SK-MEL-5 (cell line): ENCODE results near the gene SPATS2L. TPM values are rescaled to one million over a fixed set of nuclear protein-coding genes. Genes with fewer than 3 reads are reported as not detected.

Experiments
- DNase-seq: peaks from one replicate; pipeline ENCODE4 v3.0.0-alpha.2; 2016; ENCODE audit warnings: low read depth, low spot score
- in situ Hi-C: cut with HindIII; loops from 2 replicates; pipeline ENCODE4 v1.10.0; 2016; ENCODE audit warnings: low sequenced_read_pairs, high pct_unique_total_duplicates, low pct_unique_long_range_greater_than_20kb
- total RNA-seq: library from RNA; depleted of rRNA; stranded (reverse); fragments of >200 nt; shearing (Covaris generic); gene quantifications from 2 replicates; pipeline ENCODE4 v1.2.3, GENCODE V29; 2014

The SPATS2L gene
- total RNA-seq, 1 experiment from 2014 or later: 31.8 TPM

- in situ Hi-C loops: no loop called here
- DNase-seq: peak; percentile 8
These were observed 105.3 kb downstream of the SPATS2L start for GRCh38 chr2:200411831-200412230.

GRCh38 chr2:200414367-200414766 is 107.9 kb downstream of the SPATS2L start:
- no peak for DNase-seq
- in situ Hi-C loops: no loop called here

GRCh38 chr2:200415455-200415854 is 109.0 kb downstream of the SPATS2L start:
- no peak for DNase-seq
- in situ Hi-C loops: no loop called here

GRCh38 chr2:200416878-200417277 is 110.4 kb downstream of the SPATS2L start:
- no peak for DNase-seq
- in situ Hi-C loops: no loop called here

GRCh38 chr2:200417366-200417765 is 110.9 kb downstream of the SPATS2L start:
- in situ Hi-C loops: no loop called here
- DNase-seq: no peak

GRCh38 chr2:200418399-200418798 is 111.9 kb downstream of the SPATS2L start:
- no peak for DNase-seq
- in situ Hi-C loops: no loop called here

GRCh38 chr2:200419325-200419724 is 112.8 kb downstream of the SPATS2L start:
- in situ Hi-C loops: no loop called here

GRCh38 chr2:200421270-200421669 is 114.8 kb downstream of the SPATS2L start:
- no peak for DNase-seq
- in situ Hi-C loops: no loop called here

More at GRCh38 chr2:200419325-200419724, 112.8 kb downstream of the SPATS2L start:
- DNase-seq: no peak

GRCh38 chr2:200422071-200422470 is 115.6 kb downstream of the SPATS2L start:
- DNase-seq: no peak
- in situ Hi-C loops: no loop called here

GRCh38 chr2:200422532-200423261 is 116.2 kb downstream of the SPATS2L start:
- in situ Hi-C loops: no loop called here
- DNase-seq: peak; percentile 7

GRCh38 chr2:200423541-200423940 is 117.0 kb downstream of the SPATS2L start:
- DNase-seq: no peak
- in situ Hi-C loops: no loop called here

GRCh38 chr2:200425026-200425821 is 118.7 kb downstream of the SPATS2L start:
- in situ Hi-C loops: no loop called here
- DNase-seq: no peak

GRCh38 chr2:200426754-200427153 is 120.3 kb downstream of the SPATS2L start:
- in situ Hi-C loops: no loop called here
- no peak for DNase-seq

- in situ Hi-C loops: no loop called here
- no peak for DNase-seq
These were observed 122.6 kb downstream of the SPATS2L start for GRCh38 chr2:200428961-200429665.

- DNase-seq: no peak
- in situ Hi-C loops: no loop called here
These were observed 123.5 kb downstream of the SPATS2L start for GRCh38 chr2:200430017-200430416.

- in situ Hi-C loops: no loop called here
- no peak for DNase-seq
These were observed 125.7 kb downstream of the SPATS2L start for GRCh38 chr2:200431996-200432705.

- in situ Hi-C loops: no loop called here
- DNase-seq: no peak
These were observed 128.9 kb downstream of the SPATS2L start for GRCh38 chr2:200435379-200435778.

GRCh38 chr2:200438251-200438650 is 131.8 kb downstream of the SPATS2L start:
- no peak for DNase-seq
- in situ Hi-C loops: no loop called here
